ENCODE measurements around the gene RAP1GDS1. TPM values are rescaled to one million over a fixed set of nuclear protein-coding genes. Genes with fewer than 3 reads are reported as not detected.
"Not testable (repeated sequence)": the region's sequence is repeated elsewhere in the genome, so short reads cannot be mapped to it uniquely, and the experiment has no call there.

RAP1GDS1 gene
- total RNA-seq, 1 donor from 2014 or later = 64.5 TPM

- H3K27ac Mint-ChIP-seq (ENCODE audit: unreplicated experiment) = no peak overlapping the region
- no peak overlapping the region for H2AFZ ChIP-seq (ENCODE audit: low read depth, low read length)
- no peaks in the 10 kb centered on the region for H3K27me3 Mint-ChIP-seq (ENCODE audit: low read depth, unreplicated experiment)
- no peak overlapping the region for H3K9ac ChIP-seq (ENCODE audit: low read length)
- no peak overlapping the region for H3K4me3 Mint-ChIP-seq (ENCODE audit: unreplicated experiment)
- FAIRE-seq (no peak), DNase-seq (ENCODE audit: low read depth) (no peak)
- H3K4me2 ChIP-seq (ENCODE audit: low read length) = no peak overlapping the region
- no peak overlapping the region for H3K27ac ChIP-seq (ENCODE audit: low read depth, low read length)
- no peaks in the 10 kb centered on the region for H3K9me3 ChIP-seq (ENCODE audit: insufficient read depth, low read depth, low read length)
- H4K20me1 ChIP-seq (ENCODE audit: insufficient read depth, low read length) = no peaks in the 10 kb centered on the region
- TF ChIP-seq CTCF (IDR thresholded peaks at IDR 0.05; ENCODE audit: insufficient read depth, low read depth, low read length) (no peak), EZH2 (IDR thresholded peaks at IDR 0.05; ENCODE audit: insufficient read depth, low read length) (no peak)
- H3K79me2 ChIP-seq (ENCODE audit: insufficient read depth, low read length) = peaks cover 12% of the 10 kb centered on the region
- peaks cover 3% of the 10 kb centered on the region for H3K4me1 Mint-ChIP-seq (ENCODE audit: low read depth, unreplicated experiment)
- H3K36me3 ChIP-seq (ENCODE audit: insufficient read depth, low read length) = peaks cover 3% of the 10 kb centered on the region
- peaks cover 29% of the 10 kb centered on the region for H3K36me3 Mint-ChIP-seq (ENCODE audit: low read depth, unreplicated experiment)
- peaks cover 21% of the 10 kb centered on the region for H3K9me3 Mint-ChIP-seq (ENCODE audit: unreplicated experiment)
- no peak overlapping the region for H3K4me3 ChIP-seq (ENCODE audit: insufficient read depth, low read depth, low read length)
- no peaks in the 10 kb centered on the region for H3K27me3 ChIP-seq (ENCODE audit: insufficient read depth, low read length)
- no peaks in the 10 kb centered on the region for H3K4me1 ChIP-seq (ENCODE audit: insufficient read depth, low read length)
These were observed 102.2 kb downstream of the RAP1GDS1 start for GRCh38 chr4:98363431-98363830.

GRCh38 chr4:98366275-98366674, 105.1 kb downstream of the RAP1GDS1 start:
- H3K27ac Mint-ChIP-seq (ENCODE audit: unreplicated experiment); FAIRE-seq; H3K4me3 ChIP-seq (ENCODE audit: insufficient read depth, low read depth, low read length); H3K9ac ChIP-seq (ENCODE audit: low read length); H2AFZ ChIP-seq (ENCODE audit: low read depth, low read length); H3K9me3 ChIP-seq (ENCODE audit: insufficient read depth, low read depth, low read length); H4K20me1 ChIP-seq (ENCODE audit: insufficient read depth, low read length); DNase-seq (ENCODE audit: low read depth); H3K4me3 Mint-ChIP-seq (ENCODE audit: unreplicated experiment); H3K4me1 ChIP-seq (ENCODE audit: insufficient read depth, low read length); H3K27ac ChIP-seq (ENCODE audit: low read depth, low read length); H3K4me2 ChIP-seq (ENCODE audit: low read length); H3K36me3 ChIP-seq (ENCODE audit: insufficient read depth, low read length); H3K4me1 Mint-ChIP-seq (ENCODE audit: low read depth, unreplicated experiment); H3K27me3 Mint-ChIP-seq (ENCODE audit: low read depth, unreplicated experiment); H3K27me3 ChIP-seq (ENCODE audit: insufficient read depth, low read length): not testable (repeated sequence)
- H3K79me2 ChIP-seq (ENCODE audit: insufficient read depth, low read length) = peaks cover 12% of the 10 kb centered on the region
- Mint-ChIP-seq H3K9me3 (ENCODE audit: unreplicated experiment) (peaks cover 21% of the 10 kb centered on the region), H3K36me3 (ENCODE audit: low read depth, unreplicated experiment) (peaks cover 39% of the 10 kb centered on the region)

- H3K4me1 ChIP-seq (ENCODE audit: insufficient read depth, low read length); H3K79me2 ChIP-seq (ENCODE audit: insufficient read depth, low read length); FAIRE-seq; H3K27ac Mint-ChIP-seq (ENCODE audit: unreplicated experiment); H4K20me1 ChIP-seq (ENCODE audit: insufficient read depth, low read length); H3K4me3 Mint-ChIP-seq (ENCODE audit: unreplicated experiment); H3K27me3 ChIP-seq (ENCODE audit: insufficient read depth, low read length); H3K36me3 ChIP-seq (ENCODE audit: insufficient read depth, low read length); DNase-seq (ENCODE audit: low read depth); H3K9ac ChIP-seq (ENCODE audit: low read length); H3K27ac ChIP-seq (ENCODE audit: low read depth, low read length); H2AFZ ChIP-seq (ENCODE audit: low read depth, low read length); H3K4me1 Mint-ChIP-seq (ENCODE audit: low read depth, unreplicated experiment); H3K4me2 ChIP-seq (ENCODE audit: low read length); H3K4me3 ChIP-seq (ENCODE audit: insufficient read depth, low read depth, low read length); H3K27me3 Mint-ChIP-seq (ENCODE audit: low read depth, unreplicated experiment); H3K9me3 ChIP-seq (ENCODE audit: insufficient read depth, low read depth, low read length): not testable (repeated sequence)
- Mint-ChIP-seq H3K9me3 (ENCODE audit: unreplicated experiment) (peaks cover 21% of the 10 kb centered on the region), H3K36me3 (ENCODE audit: low read depth, unreplicated experiment) (peaks cover 38% of the 10 kb centered on the region)
These were observed 106.8 kb downstream of the RAP1GDS1 start for GRCh38 chr4:98368000-98368399.

GRCh38 chr4:98369322-98369721, 108.1 kb downstream of the RAP1GDS1 start:
- FAIRE-seq (no peak), DNase-seq (ENCODE audit: low read depth) (no peak)
- Histone ChIP-seq H3K9me3 (ENCODE audit: insufficient read depth, low read depth, low read length) (peaks cover 3% of the 10 kb centered on the region), H3K79me2 (ENCODE audit: insufficient read depth, low read length) (no peaks in the 10 kb centered on the region), H4K20me1 (ENCODE audit: insufficient read depth, low read length) (no peaks in the 10 kb centered on the region), H3K27me3 (ENCODE audit: insufficient read depth, low read length) (no peaks in the 10 kb centered on the region), H3K27ac (ENCODE audit: low read depth, low read length) (no peak overlapping the region), H3K9ac (ENCODE audit: low read length) (no peak overlapping the region), H3K36me3 (ENCODE audit: insufficient read depth, low read length) (peaks cover 3% of the 10 kb centered on the region), H2AFZ (ENCODE audit: low read depth, low read length) (no peak overlapping the region), H3K4me2 (ENCODE audit: low read length) (no peak overlapping the region), H3K4me1 (ENCODE audit: insufficient read depth, low read length) (no peaks in the 10 kb centered on the region), H3K4me3 (ENCODE audit: insufficient read depth, low read depth, low read length) (no peak overlapping the region)
- Mint-ChIP-seq H3K27me3 (ENCODE audit: low read depth, unreplicated experiment) (no peaks in the 10 kb centered on the region), H3K36me3 (ENCODE audit: low read depth, unreplicated experiment) (peaks cover 41% of the 10 kb centered on the region), H3K9me3 (ENCODE audit: unreplicated experiment) (peaks cover 21% of the 10 kb centered on the region), H3K27ac (ENCODE audit: unreplicated experiment) (no peak overlapping the region), H3K4me3 (ENCODE audit: unreplicated experiment) (no peak overlapping the region), H3K4me1 (ENCODE audit: low read depth, unreplicated experiment) (no peaks in the 10 kb centered on the region)
- TF ChIP-seq CTCF (IDR thresholded peaks at IDR 0.05; ENCODE audit: insufficient read depth, low read depth, low read length) = no peak
- no peak for TF ChIP-seq EZH2 (IDR thresholded peaks at IDR 0.05; ENCODE audit: insufficient read depth, low read length)

Data from astrocyte (in vitro differentiated cells and primary cell).